Measurements from ENCODE around the gene CLDN24.
A peak's percentile ranks its signal among the peaks of the same experiment; 100 is the strongest.

Gene CLDN24

DNA sequence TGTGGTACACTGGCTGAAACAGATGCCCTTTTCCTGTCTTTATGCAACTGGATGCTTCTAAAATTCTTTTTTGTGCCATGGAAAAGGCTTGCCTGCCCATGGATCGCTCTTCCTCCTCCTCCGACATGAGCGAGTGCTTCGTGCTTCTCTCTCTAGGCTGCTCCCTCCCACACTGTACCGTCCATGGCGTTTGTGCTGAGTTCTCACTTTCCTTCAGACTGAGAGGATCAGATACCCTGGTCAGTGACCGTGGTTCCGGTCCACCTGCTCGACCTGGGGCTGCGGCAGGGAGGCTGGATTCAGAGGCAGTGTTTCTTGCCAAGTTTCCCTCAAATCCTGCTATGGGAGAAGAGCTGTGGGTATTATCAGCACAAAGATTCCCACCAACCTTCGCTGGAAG, 10.2 kb upstream of the CLDN24 start:
- DNase-seq (ENCODE audit: low read depth): no peak
- H3K4me3 ChIP-seq (ENCODE audit: control insufficient read depth, low read depth, low read length): no peak overlapping the region
- TF ChIP-seq CTCF (conservative IDR thresholded peaks at IDR 0.05; ENCODE audit: control insufficient read depth, insufficient read depth, low read depth, low read length): no peak

- peak; percentile 34 for DNase-seq (ENCODE audit: low read depth)
- no peak for TF ChIP-seq CTCF (conservative IDR thresholded peaks at IDR 0.05; ENCODE audit: control insufficient read depth, insufficient read depth, low read depth, low read length)
- no peak overlapping the region for H3K4me3 ChIP-seq (ENCODE audit: control insufficient read depth, low read depth, low read length)
Observed at GRCh38 chr4:183330841-183331240, 8.6 kb upstream of the CLDN24 start.

DNA sequence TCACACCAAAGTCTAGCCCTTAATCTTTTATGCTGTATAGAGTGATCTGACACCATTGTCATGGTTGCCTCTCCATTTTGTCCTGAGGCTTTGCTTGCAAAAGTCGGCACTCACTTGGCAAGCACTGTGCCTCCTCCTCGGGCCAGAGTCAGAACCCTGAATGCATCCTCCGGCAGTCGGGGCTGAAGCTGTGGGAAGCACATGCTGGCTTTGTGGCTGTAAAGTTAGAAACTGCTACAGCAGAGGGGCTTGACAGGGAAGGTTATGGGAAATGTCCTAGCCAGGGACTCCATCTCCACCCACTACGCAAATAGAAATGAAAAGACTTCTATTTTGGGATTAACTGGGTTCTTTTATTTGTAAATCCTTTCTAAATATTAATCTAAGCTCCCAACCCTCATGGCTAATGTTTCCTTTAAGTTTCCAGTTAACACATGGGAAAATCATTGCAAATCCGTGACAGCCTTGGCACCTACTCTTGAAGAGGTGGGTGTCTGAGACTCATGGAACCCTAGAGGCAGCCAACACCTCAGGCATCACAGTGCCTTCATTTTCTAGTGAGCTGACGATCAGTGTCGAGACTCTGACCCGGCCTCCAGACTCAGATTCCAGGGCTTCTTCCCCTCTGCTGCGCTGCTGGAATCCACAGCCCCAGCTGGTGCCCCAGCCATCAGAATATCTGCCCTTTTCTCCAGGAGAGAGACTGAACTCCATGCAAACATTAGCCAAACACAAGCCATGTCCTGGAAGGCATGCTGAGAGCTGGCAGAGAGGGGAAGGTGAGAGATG, 7.9 kb upstream of the CLDN24 start:
- TF ChIP-seq CTCF (conservative IDR thresholded peaks at IDR 0.05; ENCODE audit: control insufficient read depth, insufficient read depth, low read depth, low read length): no peak
- H3K4me3 ChIP-seq (ENCODE audit: control insufficient read depth, low read depth, low read length): no peak overlapping the region
- DNase-seq (ENCODE audit: low read depth): no peak

DNA sequence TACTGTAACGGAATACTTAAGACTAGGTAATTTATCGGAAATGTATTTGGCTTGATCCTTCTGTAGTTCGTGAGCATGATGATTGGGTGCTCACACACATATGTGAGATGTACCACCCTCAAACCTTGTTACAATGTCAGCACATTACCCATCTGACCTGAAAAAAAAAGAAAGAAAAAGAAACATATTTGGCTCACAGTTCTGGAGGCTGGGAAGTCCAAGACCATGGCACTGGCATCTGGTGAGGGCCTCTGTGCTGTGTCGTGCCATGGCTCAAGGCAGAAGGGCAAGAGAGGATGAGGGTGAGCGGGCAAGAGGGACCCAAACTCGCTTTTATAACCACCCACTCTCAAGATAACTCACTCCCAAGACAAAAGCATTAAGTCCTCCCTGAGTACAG, 7.0 kb upstream of the CLDN24 start:
- DNase-seq (ENCODE audit: low read depth): no peak
- H3K4me3 ChIP-seq (ENCODE audit: control insufficient read depth, low read depth, low read length): no peak overlapping the region
- no peak for TF ChIP-seq CTCF (conservative IDR thresholded peaks at IDR 0.05; ENCODE audit: control insufficient read depth, insufficient read depth, low read depth, low read length)

- no peak for DNase-seq (ENCODE audit: low read depth)
- TF ChIP-seq CTCF (conservative IDR thresholded peaks at IDR 0.05; ENCODE audit: control insufficient read depth, insufficient read depth, low read depth, low read length): no peak
- no peak overlapping the region for H3K4me3 ChIP-seq (ENCODE audit: control insufficient read depth, low read depth, low read length)
Observed at GRCh38 chr4:183328832-183329231, 6.6 kb upstream of the CLDN24 start.

DNA sequence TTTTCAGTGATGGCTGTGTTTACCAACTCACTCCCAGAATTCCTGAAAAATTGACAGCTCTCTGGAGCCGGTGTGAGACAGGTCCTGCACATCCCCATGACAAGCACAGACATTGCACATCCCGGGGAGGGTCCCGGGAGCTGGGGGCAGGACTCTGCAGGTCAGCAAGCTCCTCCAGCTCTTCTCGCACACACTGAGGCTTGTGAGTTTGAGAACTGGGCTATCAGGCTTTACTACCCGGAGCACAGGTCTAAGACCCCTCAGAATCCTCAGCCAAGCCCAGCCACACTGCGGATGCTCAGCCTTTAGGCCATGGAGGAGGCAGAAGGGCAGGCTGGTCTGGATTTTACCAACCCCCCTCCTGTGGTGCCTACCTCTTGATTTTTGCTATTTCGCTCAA, 5.6 kb upstream of the CLDN24 start:
- H3K4me3 ChIP-seq (ENCODE audit: control insufficient read depth, low read depth, low read length): no peak overlapping the region
- no peak for TF ChIP-seq CTCF (conservative IDR thresholded peaks at IDR 0.05; ENCODE audit: control insufficient read depth, insufficient read depth, low read depth, low read length)
- no peak for DNase-seq (ENCODE audit: low read depth)

All from fibroblast of mammary gland (primary cell).